ENCODE measurements around the gene PTPRK.

Gene PTPRK

DNA sequence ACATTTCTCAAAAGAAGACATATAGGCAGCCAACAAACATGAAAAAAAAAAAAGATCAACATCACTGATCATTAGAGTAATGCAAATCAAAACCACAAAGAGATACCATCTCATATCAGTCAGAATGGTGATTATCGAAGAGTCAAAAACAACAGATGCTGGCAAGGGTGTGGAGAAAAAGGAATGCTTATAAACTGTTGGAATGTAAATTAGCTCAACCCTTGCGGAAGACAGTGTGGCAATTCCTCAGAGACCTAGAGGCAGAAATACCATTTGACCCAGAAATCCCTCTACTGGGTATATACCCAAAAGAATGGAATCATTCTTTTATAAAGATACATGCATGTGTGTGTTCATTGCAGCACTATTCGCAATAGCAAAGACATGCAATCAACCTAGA is 315.8 kb downstream of the PTPRK start:
- Histone ChIP-seq H3K9me3 (ENCODE audit: insufficient read depth, low read depth, low read length) (no peaks in the 10 kb centered on the region), H3K27me3 (ENCODE audit: insufficient read depth, low read length) (no peaks in the 10 kb centered on the region), H3K4me3 (ENCODE audit: low read length) (no peak overlapping the region), H3K36me3 (ENCODE audit: insufficient read depth, low read length) (no peaks in the 10 kb centered on the region), H3K9ac (ENCODE audit: low read depth, low read length) (no peak overlapping the region), H3K27ac (ENCODE audit: low read depth, low read length) (no peak overlapping the region), H3K4me1 (ENCODE audit: insufficient read depth, low read length) (peaks cover 6% of the 10 kb centered on the region; the same call in 1 of the 2 replicates)
- WGBS: 97% methylated on average over 3 of the region's 3 CpGs

DNA sequence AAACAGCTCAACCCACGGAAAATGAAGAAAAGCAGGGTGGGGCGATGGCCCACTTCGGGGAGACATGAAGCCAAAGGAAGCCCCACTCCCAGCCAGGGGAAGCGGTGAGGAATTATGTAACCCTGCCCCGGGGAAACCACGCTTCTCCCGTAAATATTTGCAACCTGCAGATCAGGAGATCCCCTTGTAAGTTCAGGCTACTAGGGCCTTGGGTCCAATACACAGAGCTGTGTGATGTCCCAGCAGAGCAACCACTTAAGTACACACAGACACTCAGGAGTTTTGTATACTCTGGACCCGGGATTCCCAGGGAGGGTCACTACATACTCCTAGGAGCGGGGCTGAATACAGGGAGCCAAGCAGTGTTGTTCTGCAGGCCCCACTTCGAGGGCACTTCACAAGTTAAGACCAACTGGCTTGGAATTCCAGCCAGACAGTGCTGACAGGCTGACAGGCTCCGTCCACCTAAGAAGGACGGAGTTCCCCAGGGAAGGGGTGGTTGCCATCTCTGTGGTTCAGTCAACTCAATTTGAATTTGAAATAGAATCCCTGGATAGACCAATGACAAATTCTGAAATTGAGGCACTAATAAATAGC is 318.1 kb downstream of the PTPRK start:
- no peaks in the 10 kb centered on the region for H3K4me1 ChIP-seq (ENCODE audit: insufficient read depth, low read length)
- H3K27me3 ChIP-seq (ENCODE audit: insufficient read depth, low read length): no peaks in the 10 kb centered on the region
- no peak overlapping the region for H3K27ac ChIP-seq (ENCODE audit: low read depth, low read length)
- H3K9ac ChIP-seq (ENCODE audit: low read depth, low read length): no peak overlapping the region
- no peaks in the 10 kb centered on the region for H3K9me3 ChIP-seq (ENCODE audit: insufficient read depth, low read depth, low read length)
- WGBS: 94% methylated on average over 12 of the region's 12 CpGs
- H3K4me3 ChIP-seq (ENCODE audit: low read length): no peak overlapping the region
- H3K36me3 ChIP-seq (ENCODE audit: insufficient read depth, low read length): no peaks in the 10 kb centered on the region

DNA sequence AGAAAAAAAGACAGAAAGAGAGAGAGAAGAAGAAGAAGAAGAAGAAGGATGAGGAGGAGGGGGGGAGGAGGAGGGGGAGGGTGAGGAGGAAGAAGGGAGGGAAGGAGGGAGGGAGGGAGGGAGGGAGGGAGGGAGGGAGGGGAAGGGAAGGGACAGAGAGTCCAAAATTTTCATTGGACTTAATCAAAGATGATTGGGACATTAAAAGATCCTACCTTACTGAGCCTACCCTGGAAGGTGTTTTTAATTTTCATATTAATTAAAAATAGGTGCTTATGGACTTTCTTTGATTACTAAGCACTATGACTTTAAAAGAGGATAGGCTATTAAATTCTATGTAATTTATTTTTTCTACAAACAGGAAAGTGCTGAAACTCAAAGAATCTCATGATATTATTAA is 319.6 kb downstream of the PTPRK start:
- H3K27me3 ChIP-seq (ENCODE audit: insufficient read depth, low read length): no peaks in the 10 kb centered on the region
- H3K4me3 ChIP-seq (ENCODE audit: low read length): no peak overlapping the region
- no peaks in the 10 kb centered on the region for H3K4me1 ChIP-seq (ENCODE audit: insufficient read depth, low read length)
- H3K36me3 ChIP-seq (ENCODE audit: insufficient read depth, low read length): no peaks in the 10 kb centered on the region
- H3K9ac ChIP-seq (ENCODE audit: low read depth, low read length): no peak overlapping the region
- H3K27ac ChIP-seq (ENCODE audit: low read depth, low read length): no peak overlapping the region
- no peaks in the 10 kb centered on the region for H3K9me3 ChIP-seq (ENCODE audit: insufficient read depth, low read depth, low read length)

DNA sequence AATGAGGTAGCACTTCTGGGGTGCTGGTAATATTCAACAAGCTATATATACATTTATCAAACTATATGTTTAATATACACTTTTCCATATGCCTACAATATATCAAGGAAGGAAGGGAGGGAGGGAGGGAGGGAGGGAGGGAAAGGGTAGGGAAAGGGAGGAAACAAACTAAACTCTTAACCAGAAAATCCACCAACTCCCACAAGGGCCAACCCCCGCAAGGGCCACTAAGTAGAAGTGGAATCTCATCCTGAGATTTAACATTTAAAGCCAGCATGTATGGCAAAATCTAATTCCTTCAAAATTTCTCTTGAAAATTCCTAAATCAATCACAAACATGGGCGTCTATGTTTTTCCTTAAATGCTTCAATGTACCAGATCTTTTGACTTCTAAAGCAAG is 320.9 kb downstream of the PTPRK start:
- no peak overlapping the region for H3K27ac ChIP-seq (ENCODE audit: low read depth, low read length)
- H3K9ac ChIP-seq (ENCODE audit: low read depth, low read length): no peak overlapping the region
- no peak overlapping the region for H3K4me3 ChIP-seq (ENCODE audit: low read length)
- WGBS: 97% methylated on average over 2 of the region's 2 CpGs
- no peaks in the 10 kb centered on the region for H3K9me3 ChIP-seq (ENCODE audit: insufficient read depth, low read depth, low read length)
- H3K4me1 ChIP-seq (ENCODE audit: insufficient read depth, low read length): no peaks in the 10 kb centered on the region
- no peaks in the 10 kb centered on the region for H3K27me3 ChIP-seq (ENCODE audit: insufficient read depth, low read length)
- no peaks in the 10 kb centered on the region for H3K36me3 ChIP-seq (ENCODE audit: insufficient read depth, low read length)

DNA sequence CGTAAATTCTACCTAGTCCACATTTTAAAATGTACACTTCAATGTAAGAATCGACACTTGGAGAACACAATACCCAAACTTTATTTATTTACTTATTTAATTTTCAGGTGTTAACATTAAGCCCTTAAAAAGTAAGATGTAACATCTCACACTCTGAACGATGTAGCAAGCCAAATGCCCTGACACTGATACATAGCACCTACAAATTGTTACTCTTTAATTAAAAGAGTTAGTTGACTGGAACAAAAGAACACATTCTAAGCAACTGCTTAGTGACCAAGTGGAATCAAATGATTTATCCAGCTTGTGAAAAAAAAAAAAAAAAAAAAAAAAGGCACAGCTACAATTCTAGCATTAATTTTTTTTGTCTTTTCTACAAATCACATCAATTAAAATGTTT is 327.4 kb downstream of the PTPRK start:
- no peaks in the 10 kb centered on the region for H3K9me3 ChIP-seq (ENCODE audit: insufficient read depth, low read depth, low read length)
- no peak overlapping the region for H3K9ac ChIP-seq (ENCODE audit: low read depth, low read length)
- 100% methylated on average over 1 of the region's 3 CpGs for WGBS

DNA sequence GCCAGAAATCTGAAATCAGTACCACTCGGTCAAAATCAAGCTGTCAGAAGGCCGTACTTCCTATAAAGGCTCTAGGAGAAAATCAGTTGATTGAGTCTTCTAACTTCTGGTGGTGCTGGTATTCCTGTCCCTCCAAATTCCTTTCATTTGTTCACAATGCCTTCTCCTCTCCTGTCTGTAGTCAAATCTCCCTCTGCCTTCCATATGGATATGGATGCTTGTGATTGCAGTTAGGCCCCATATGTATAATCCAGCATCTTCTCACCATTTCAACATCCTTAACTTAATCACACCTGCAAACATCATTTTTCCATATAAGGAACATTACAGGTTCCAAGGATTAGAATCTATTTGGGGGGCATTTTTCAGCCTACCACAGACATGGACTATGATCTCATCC is 331.7 kb downstream of the PTPRK start:
- Histone ChIP-seq H3K4me3 (ENCODE audit: low read length) (no peak overlapping the region), H3K9me3 (ENCODE audit: insufficient read depth, low read depth, low read length) (no peaks in the 10 kb centered on the region), H3K27me3 (ENCODE audit: insufficient read depth, low read length) (no peaks in the 10 kb centered on the region), H3K27ac (ENCODE audit: low read depth, low read length) (peak overlapping the region; percentile 27; the same call in 1 of the 2 replicates), H3K9ac (ENCODE audit: low read depth, low read length) (no peak overlapping the region), H3K4me1 (ENCODE audit: insufficient read depth, low read length) (no peaks in the 10 kb centered on the region), H3K36me3 (ENCODE audit: insufficient read depth, low read length) (peaks cover 14% of the 10 kb centered on the region)
- 93% methylated on average over 2 of the region's 2 CpGs for WGBS

More for the DNA sequence above, 327.4 kb downstream of the PTPRK start:
- no peaks in the 10 kb centered on the region for H3K27me3 ChIP-seq (ENCODE audit: insufficient read depth, low read length)
- no peaks in the 10 kb centered on the region for H3K4me1 ChIP-seq (ENCODE audit: insufficient read depth, low read length)
- no peak overlapping the region for H3K4me3 ChIP-seq (ENCODE audit: low read length)
- no peaks in the 10 kb centered on the region for H3K36me3 ChIP-seq (ENCODE audit: insufficient read depth, low read length)
- no peak overlapping the region for H3K27ac ChIP-seq (ENCODE audit: low read depth, low read length)

DNA sequence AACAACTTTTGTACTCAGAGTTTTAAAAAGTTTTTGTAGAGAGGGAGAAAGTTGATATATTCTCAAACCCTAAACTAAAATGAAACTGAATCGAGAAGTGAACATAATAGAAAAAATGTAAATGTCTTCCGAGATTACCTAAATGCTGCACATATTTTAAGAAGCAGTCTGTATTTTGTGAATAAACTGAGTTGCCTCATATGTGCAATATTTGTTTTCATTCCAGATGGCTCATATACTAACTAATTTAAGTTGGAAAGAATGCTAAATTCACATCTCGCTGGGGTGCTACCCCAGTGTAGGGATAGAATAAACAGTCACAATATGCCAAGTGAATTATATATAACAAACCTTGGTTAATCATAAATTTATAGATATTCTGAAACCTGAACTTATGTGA is 333.7 kb downstream of the PTPRK start:
- Histone ChIP-seq H3K4me1 (ENCODE audit: insufficient read depth, low read length) (no peaks in the 10 kb centered on the region), H3K9me3 (ENCODE audit: insufficient read depth, low read depth, low read length) (no peaks in the 10 kb centered on the region), H3K27ac (ENCODE audit: low read depth, low read length) (no peak overlapping the region), H3K27me3 (ENCODE audit: insufficient read depth, low read length) (no peaks in the 10 kb centered on the region), H3K4me3 (ENCODE audit: low read length) (no peak overlapping the region), H3K36me3 (ENCODE audit: insufficient read depth, low read length) (peaks cover 21% of the 10 kb centered on the region), H3K9ac (ENCODE audit: low read depth, low read length) (no peak overlapping the region)
- 100% methylated on average over 2 of the region's 3 CpGs for WGBS

DNA sequence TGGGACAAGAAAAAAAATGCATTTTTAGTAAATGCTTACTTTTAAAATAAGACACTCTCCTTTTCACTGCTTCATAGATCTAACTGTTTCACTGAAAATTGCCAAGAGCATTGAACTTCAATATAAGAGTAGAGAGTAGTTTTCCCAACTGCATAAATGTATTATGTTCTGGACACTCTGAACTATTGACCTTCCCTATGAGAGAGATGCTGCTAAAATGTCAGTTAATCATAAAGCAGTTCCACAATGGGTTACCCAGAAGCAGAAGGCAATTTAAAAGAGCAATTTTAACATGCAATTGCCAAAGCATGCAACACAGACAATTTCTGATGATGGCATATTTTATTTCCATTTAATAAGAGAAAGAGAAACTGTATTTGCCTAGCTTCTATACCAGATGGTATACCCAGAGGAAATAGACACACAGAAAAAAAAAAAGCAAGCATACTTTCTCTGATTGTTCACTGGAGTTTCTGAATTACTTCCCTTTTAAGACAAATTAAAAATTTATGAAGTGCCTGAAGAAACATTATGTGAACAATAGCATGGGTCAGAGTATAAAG is 340.4 kb downstream of the PTPRK start:
- peaks cover 20% of the 10 kb centered on the region for H3K36me3 ChIP-seq (ENCODE audit: insufficient read depth, low read length)
- H3K4me1 ChIP-seq (ENCODE audit: insufficient read depth, low read length): no peaks in the 10 kb centered on the region

DNA sequence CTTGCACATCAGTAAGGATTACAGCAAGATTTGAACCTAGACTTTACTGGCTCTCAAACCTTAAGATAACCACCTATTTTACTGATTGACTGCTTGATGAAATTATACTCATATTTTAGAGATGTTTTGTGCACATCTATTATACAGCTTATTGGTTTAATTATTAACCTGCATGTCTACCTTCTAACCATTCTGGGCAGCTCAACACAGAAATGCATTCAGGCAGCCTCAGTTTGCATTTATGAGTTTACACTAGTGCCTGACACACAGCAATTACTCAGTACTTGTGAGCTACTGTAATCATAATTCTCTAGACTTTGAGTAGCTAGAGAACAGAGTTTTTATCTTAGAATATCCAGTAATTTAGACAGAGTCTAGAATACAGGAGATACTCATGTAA is 345.7 kb downstream of the PTPRK start:
- no peaks in the 10 kb centered on the region for H3K36me3 ChIP-seq (ENCODE audit: insufficient read depth, low read length)
- no peaks in the 10 kb centered on the region for H3K9me3 ChIP-seq (ENCODE audit: insufficient read depth, low read depth, low read length)
- H3K9ac ChIP-seq (ENCODE audit: low read depth, low read length): no peak overlapping the region
- no peak overlapping the region for H3K4me3 ChIP-seq (ENCODE audit: low read length)
- H3K27ac ChIP-seq (ENCODE audit: low read depth, low read length): no peak overlapping the region
- no peaks in the 10 kb centered on the region for H3K27me3 ChIP-seq (ENCODE audit: insufficient read depth, low read length)
- H3K4me1 ChIP-seq (ENCODE audit: insufficient read depth, low read length): no peaks in the 10 kb centered on the region

More for the DNA sequence above, 340.4 kb downstream of the PTPRK start:
- no peak overlapping the region for H3K9ac ChIP-seq (ENCODE audit: low read depth, low read length)
- no peaks in the 10 kb centered on the region for H3K9me3 ChIP-seq (ENCODE audit: insufficient read depth, low read depth, low read length)
- no peak overlapping the region for H3K4me3 ChIP-seq (ENCODE audit: low read length)
- H3K27ac ChIP-seq (ENCODE audit: low read depth, low read length): no peak overlapping the region
- H3K27me3 ChIP-seq (ENCODE audit: insufficient read depth, low read length): no peaks in the 10 kb centered on the region

DNA sequence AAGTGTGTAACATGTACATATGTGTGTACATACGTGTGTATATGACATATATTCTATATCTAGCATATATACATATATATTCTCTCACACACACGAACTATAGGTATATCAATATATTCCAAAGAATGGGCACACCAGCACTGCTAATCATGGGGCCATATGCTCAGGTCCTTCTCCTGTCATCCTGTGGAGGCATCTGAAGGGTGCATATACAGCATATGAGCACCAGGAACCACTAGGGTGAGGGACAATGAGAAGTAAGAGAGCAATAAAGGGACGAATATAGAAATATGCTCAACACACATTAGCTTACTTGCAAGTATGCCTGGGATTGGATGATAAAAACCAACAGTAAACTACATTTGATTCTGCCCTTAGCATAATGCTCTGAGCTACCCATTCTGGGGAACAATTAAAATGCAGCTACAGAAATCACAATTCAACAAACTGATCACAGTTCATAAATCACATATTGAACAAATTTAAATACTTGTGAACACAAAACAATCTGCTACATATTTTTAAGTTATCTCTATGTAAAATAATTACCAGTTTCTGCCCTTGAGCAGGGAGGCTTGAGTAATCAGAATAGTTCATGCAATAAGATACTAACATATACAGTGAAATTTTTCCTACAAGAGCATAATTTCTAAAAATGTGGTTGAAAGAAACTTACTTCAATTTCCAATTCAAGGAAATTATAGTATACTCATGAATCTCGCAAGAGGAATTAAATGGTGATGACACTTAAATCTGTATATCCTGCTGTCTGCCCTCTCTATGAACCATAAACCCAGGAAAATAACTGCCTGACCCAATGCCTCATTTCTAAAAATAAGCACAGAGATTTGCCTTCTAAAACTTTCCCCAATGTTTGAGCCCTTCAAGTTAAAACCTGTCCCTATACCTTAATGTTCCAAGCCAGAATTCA is 347.4 kb downstream of the PTPRK start:
- H3K9ac ChIP-seq (ENCODE audit: low read depth, low read length): no peak overlapping the region
- no peak overlapping the region for H3K4me3 ChIP-seq (ENCODE audit: low read length)
- no peaks in the 10 kb centered on the region for H3K4me1 ChIP-seq (ENCODE audit: insufficient read depth, low read length)
- H3K27me3 ChIP-seq (ENCODE audit: insufficient read depth, low read length): no peaks in the 10 kb centered on the region
- no peaks in the 10 kb centered on the region for H3K36me3 ChIP-seq (ENCODE audit: insufficient read depth, low read length)
- WGBS: 93% methylated on average over 2 of the region's 4 CpGs
- H3K27ac ChIP-seq (ENCODE audit: low read depth, low read length): no peak overlapping the region
- H3K9me3 ChIP-seq (ENCODE audit: insufficient read depth, low read depth, low read length): no peaks in the 10 kb centered on the region

DNA sequence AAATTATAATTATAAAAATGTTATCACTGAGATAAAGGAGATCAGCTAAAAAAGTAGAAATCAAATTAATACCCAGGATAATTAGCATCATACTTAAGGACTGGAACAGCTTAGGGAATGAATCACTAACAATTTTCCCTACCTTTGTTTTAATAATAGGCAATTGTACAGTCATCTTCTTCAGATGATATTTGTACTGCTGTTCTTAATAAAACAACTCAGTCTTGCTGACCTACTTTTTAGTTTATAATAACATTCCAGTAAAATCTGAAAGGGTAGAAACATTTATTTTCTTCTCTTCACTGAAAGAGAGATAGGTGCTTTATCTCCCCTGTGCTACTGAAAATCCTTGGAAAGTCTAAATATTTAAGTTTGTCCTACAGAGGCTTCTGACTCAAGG is 348.3 kb downstream of the PTPRK start:
- Histone ChIP-seq H3K4me1 (ENCODE audit: insufficient read depth, low read length) (no peaks in the 10 kb centered on the region), H3K9me3 (ENCODE audit: insufficient read depth, low read depth, low read length) (no peaks in the 10 kb centered on the region), H3K27ac (ENCODE audit: low read depth, low read length) (no peak overlapping the region), H3K27me3 (ENCODE audit: insufficient read depth, low read length) (no peaks in the 10 kb centered on the region), H3K4me3 (ENCODE audit: low read length) (no peak overlapping the region), H3K36me3 (ENCODE audit: insufficient read depth, low read length) (no peaks in the 10 kb centered on the region), H3K9ac (ENCODE audit: low read depth, low read length) (no peak overlapping the region)

All from HUES64 (cell line).